T follicular helper cell (primary cell): Measurements from ENCODE around the gene HLA-DMB.
"Not testable (repeated sequence)": the region's sequence is repeated elsewhere in the genome, so short reads cannot be mapped to it uniquely, and the experiment has no call there.

Experiments used
- DNase-seq: peaks from one replicate; pipeline ENCODE4 v3.0.0-alpha.2; 2020; ENCODE audit warnings: low read depth

Gene HLA-DMB

GRCh38 chr6:32950010-32950409 lies 9.2 kb upstream of the HLA-DMB start:
- no peak for DNase-seq

GRCh38 chr6:32949113-32949512 lies 8.3 kb upstream of the HLA-DMB start:
- DNase-seq, result no peak

- peak; percentile 31 for DNase-seq
Observed at GRCh38 chr6:32947552-32948465, 7.0 kb upstream of the HLA-DMB start.

- DNase-seq, result no peak
Observed at GRCh38 chr6:32946893-32947292, 6.1 kb upstream of the HLA-DMB start.

- DNase-seq, result no peak
Observed at GRCh38 chr6:32945953-32946352, 5.1 kb upstream of the HLA-DMB start.

GRCh38 chr6:32945108-32945760 lies 4.4 kb upstream of the HLA-DMB start:
- no peak for DNase-seq

GRCh38 chr6:32943864-32944649 lies 3.2 kb upstream of the HLA-DMB start:
- no peak for DNase-seq

- not testable (repeated sequence) for DNase-seq
Observed at GRCh38 chr6:32942555-32943123, 1.8 kb upstream of the HLA-DMB start.

- DNase-seq, result no peak
Observed at GRCh38 chr6:32941214-32941768, 463 bp upstream of the HLA-DMB start.

- no peak for DNase-seq
Observed at GRCh38 chr6:32938494-32938893, 2.3 kb downstream of the HLA-DMB start.

GRCh38 chr6:32937230-32937633 lies 3.6 kb downstream of the HLA-DMB start:
- no peak for DNase-seq

GRCh38 chr6:32936239-32937152 lies 4.3 kb downstream of the HLA-DMB start:
- no peak for DNase-seq

- no peak for DNase-seq
Observed at GRCh38 chr6:32935551-32936238, 5.1 kb downstream of the HLA-DMB start.

GRCh38 chr6:32933661-32934085 lies 7.2 kb downstream of the HLA-DMB start:
- peak; percentile 69 for DNase-seq

GRCh38 chr6:32932132-32932868 lies 8.5 kb downstream of the HLA-DMB start:
- DNase-seq, result no peak

GRCh38 chr6:32931211-32931610 lies 9.6 kb downstream of the HLA-DMB start:
- no peak for DNase-seq

GRCh38 chr6:32922083-32922482 lies 18.7 kb downstream of the HLA-DMB start:
- DNase-seq, result no peak

- no peak for DNase-seq
Observed at GRCh38 chr6:32920715-32921114, 20.1 kb downstream of the HLA-DMB start.

GRCh38 chr6:32912951-32913350 lies 27.9 kb downstream of the HLA-DMB start:
- no peak for DNase-seq
